EH (cell line): ENCODE data around the gene KMT2A.
"Not testable (repeated sequence)": the region's sequence is repeated elsewhere in the genome, so short reads cannot be mapped to it uniquely, and the experiment has no call there.

Experiments
- DNase-seq: peaks from one replicate; pipeline ENCODE4 v3.0.0-alpha.2; 2015; ENCODE audit warnings: low read depth

KMT2A gene

GRCh38 chr11:118435290-118435892 is 901 bp upstream of the KMT2A start:
- peak; percentile 52 for DNase-seq

DNA sequence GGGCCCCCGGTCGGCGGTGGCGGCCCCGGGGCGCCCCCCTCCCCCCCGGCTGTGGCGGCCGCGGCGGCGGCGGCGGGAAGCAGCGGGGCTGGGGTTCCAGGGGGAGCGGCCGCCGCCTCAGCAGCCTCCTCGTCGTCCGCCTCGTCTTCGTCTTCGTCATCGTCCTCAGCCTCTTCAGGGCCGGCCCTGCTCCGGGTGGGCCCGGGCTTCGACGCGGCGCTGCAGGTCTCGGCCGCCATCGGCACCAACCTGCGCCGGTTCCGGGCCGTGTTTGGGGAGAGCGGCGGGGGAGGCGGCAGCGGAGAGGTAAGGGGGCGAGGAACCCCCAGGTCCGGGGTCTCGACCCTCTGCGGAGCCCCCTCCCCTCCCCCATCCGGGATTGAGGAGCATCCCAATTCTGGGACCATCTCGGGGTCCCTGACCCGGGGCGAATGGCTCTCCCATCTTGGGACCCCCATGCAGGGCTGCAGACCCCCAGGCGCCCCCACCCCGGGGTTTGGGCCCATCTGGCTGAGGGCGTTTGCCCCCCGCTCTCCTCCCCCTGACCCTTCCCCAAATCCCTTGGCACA is 431 bp downstream of the KMT2A start:
- peak; percentile 37 for DNase-seq

DNA sequence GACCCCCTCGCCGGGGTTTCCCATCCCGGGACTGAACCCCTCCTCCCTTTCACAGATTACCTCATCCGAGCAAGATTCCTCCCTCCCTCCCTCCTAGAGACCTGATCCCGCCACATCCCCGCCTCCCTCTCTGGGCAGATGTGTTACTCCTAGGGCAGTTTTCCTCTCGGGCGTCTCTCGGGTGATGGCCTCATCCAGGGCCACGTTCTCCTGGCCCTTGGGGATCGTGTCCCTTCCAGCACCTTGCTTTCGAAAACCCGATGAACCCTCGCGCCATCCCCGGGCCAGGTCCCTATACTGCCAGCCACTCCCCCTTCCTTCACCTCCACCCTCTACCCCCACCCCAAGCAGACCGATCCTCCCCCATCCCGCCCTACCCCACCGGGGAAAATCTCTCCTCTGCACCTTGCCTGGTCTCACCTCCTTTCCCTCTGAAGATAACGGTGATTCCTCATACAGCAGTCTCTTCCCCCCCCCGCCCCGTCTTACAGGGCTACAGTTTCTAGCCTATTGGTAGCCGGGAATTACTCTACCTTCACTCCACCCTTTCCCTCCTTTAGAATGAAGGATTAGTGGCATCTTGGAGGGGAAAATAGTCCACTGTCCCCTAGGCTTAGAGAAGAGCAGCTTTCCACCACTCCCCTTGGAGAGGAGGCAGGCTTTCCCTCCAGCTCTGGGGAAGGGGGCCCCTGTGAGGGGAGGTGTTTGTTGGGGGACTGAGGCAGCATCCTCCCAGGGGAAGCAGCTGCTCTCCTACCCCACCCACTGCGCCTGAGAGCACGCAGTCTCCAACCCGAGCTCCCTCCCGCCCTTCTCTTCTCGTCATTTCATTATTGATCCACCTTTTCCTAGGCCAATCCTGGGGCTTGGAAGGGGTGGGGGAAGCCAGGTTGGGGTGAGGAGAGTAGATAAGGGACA is 1.2 kb downstream of the KMT2A start:
- peak; percentile 52 for DNase-seq

DNA sequence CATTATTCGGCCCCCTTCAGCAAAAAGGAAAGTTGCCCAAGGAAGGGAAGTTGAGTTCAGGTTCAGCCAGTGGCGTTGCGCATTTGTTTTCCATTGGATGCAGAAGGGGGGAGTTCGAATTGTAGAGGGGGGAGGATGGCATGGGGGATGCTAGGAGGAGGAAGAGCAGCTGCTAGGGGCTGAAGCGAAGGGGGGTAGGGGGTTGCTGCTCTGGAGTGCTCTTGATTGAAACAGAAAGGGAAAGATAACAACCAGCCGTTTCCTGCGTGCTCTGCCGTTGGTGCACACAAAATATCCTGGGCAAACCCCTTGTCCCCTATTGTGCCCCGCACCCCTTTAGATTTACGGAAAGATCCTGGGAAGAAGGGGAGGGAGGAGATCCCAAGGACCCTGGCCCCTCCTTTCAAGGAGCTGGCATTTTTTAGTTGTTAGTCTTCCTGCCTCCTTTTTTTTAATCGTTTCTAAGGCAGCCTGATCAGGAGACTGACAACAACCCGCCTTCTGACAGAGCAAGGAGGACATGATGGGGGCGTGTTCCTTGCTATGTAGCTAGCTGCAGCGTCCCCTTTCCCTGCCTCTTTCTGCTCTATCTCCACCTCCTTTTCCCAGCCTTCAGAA is 2.1 kb downstream of the KMT2A start:
- DNase-seq = peak; percentile 88

- DNase-seq = no peak
These were observed 3.4 kb downstream of the KMT2A start for GRCh38 chr11:118439646-118440045.

- no peak for DNase-seq
These were observed 5.5 kb downstream of the KMT2A start for GRCh38 chr11:118441770-118442275.

DNA sequence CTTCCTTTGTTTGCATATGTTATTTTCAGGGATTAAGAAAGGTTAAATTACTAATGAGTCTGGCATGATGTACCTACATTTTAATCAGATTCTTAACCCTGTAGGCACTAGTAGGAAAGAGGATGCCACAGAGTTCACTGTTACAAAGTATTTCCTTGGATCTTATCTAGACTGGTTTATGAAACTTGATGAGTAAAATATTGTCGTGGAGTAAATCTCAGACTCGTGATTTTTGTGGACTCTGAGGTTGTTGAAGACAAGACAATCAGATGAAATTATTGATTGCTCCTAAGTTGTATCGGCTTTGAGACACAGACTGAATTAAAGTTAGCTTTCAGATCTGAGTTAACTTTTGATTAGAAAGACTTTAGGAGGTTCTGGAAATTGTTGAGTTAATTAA is 6.0 kb downstream of the KMT2A start:
- no peak for DNase-seq

DNA sequence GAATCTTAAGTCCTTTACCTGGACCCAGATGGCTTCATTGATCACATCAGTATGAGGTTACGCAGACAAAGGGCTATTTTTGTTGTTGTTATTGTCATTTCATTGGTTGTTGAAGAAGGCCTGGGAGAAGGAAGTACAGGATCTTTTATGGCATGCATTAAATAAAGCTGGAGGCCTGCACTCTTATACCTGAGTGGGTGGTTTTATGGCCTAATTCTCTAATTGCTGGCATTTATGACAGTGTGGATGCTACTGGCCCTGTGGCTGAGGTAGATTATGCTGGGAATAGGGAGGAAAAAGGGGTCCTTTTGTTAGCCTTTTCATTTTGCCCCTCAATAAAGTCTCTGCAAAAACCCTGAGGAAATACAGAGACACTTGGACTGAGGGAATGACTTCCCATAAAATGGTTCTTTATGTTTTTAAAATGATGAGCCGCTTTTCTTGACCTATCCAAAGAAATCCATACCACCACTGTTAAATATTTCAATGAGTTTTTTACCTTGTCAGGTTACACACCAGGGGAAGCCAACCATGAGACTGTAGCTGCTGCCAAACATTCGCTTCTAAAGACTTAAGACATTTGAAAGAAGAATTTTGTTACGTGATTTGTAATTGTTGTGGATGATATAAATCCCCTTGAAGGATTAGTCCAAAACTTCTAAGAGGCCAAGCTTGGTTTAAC is 6.8 kb downstream of the KMT2A start:
- no peak for DNase-seq

DNA sequence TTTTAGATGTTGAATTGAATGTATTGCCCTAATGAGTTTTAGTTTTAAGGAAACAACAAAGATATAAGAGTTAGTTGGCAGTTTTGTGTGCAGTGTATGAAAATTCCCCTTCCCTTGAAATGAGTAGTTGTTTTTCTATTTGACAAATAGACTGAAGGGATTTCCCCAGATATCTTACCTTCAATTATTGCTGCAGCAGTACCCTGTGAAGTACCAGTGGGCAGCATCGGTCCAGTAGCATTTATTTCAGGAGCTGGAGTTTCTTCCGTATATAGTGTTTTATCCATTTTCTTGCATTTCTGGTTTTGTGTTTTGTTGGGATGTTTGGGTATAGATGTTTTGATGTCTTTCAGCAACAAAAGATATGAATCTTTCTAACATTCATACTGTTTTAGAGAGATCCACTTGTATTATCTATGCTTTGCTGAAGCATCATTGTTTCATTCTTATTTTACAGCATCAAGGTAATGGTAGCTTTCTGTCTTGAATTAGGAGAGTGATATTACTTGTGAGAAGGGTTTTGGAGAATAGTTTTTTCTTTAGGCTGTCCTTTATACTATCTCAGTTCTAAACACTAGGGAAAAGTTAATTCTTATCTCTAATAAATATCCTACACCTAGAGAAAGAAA is 7.4 kb downstream of the KMT2A start:
- DNase-seq = no peak

- no peak for DNase-seq
These were observed 11.1 kb downstream of the KMT2A start for GRCh38 chr11:118447423-118447822.

GRCh38 chr11:118448294-118448693 is 12.0 kb downstream of the KMT2A start:
- DNase-seq = peak; percentile 59

- no peak for DNase-seq
These were observed 13.1 kb downstream of the KMT2A start for GRCh38 chr11:118449316-118449918.

- DNase-seq = no peak
These were observed 14.2 kb downstream of the KMT2A start for GRCh38 chr11:118450451-118450850.

DNA sequence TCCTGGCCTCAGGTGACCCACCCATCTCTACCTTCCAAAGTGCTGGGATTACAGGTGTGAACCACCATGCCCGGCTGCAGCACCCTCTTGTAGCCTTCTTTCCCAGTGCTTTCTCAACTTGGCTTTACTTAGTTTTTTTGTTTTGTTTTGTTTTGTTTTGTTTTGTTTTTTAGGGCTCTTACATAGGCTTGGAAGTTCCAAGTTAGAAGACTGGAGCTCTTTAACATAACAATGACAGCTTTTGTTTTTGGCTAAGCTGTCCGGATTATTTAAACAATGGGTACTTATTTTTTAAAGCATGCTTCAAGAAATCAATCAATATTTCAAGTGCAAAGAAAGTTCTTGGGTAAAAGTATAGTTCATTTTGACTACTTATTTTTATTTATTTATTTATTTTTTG is 25.9 kb downstream of the KMT2A start:
- DNase-seq = no peak

GRCh38 chr11:118468968-118469367 is 32.7 kb downstream of the KMT2A start:
- not testable (repeated sequence) for DNase-seq

DNA sequence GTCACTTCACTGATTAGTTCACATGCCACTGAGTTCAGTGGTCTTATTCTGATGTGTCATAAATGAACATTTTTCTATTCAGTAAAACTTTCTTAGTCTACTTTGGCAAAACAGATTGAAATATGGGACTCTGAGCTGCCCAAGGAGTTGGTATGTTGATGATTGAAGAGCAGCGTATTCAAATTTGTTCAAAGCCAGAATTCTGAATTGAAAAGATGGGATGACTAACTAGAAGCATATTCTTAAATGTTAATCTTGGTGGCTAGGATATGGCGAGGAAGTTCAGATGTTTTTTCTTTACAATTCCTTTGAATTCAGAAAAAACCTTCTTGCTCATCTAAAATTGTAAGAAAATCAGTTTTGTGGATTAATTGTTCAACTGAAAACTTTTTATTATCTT is 34.7 kb downstream of the KMT2A start:
- DNase-seq = no peak

DNA sequence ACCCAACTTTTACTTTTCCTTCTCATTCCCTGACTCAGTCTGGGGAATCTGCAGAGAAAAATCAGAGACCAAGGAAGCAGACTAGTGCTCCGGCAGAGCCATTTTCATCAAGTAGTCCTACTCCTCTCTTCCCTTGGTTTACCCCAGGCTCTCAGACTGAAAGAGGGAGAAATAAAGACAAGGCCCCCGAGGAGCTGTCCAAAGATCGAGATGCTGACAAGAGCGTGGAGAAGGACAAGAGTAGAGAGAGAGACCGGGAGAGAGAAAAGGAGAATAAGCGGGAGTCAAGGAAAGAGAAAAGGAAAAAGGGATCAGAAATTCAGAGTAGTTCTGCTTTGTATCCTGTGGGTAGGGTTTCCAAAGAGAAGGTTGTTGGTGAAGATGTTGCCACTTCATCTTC is 37.2 kb downstream of the KMT2A start:
- no peak for DNase-seq

DNA sequence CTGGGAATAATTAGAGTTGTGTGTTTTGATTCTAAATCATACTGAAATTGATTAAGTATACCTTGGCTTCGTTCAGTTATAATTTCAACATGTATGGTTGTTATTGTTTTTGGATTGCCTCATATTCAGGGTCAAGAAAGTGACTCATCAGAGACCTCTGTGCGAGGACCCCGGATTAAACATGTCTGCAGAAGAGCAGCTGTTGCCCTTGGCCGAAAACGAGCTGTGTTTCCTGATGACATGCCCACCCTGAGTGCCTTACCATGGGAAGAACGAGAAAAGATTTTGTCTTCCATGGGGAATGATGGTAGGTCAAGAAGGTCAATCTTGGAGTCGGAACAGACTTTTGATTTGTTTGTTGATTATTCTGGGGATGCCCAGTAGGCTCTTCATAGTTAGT is 40.4 kb downstream of the KMT2A start:
- no peak for DNase-seq

DNA sequence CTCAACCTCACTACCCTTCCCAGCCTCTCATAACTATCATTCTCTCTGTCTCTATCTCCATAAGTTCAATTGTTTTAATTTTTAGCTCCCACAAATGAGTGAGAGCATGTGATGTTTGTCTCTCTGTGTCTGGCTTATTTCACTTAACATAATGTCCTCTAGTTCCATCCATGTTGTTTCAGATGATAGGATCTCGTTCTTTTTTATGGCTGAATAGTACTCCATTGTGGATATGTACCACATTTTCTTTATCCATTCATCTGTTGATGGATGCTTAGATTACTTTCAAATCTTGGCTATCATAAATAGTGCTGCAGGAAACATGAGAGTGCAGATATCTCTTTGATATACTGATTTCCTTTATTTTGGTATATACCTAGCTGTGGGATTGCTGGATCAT is 44.9 kb downstream of the KMT2A start:
- DNase-seq = not testable (repeated sequence)

DNA sequence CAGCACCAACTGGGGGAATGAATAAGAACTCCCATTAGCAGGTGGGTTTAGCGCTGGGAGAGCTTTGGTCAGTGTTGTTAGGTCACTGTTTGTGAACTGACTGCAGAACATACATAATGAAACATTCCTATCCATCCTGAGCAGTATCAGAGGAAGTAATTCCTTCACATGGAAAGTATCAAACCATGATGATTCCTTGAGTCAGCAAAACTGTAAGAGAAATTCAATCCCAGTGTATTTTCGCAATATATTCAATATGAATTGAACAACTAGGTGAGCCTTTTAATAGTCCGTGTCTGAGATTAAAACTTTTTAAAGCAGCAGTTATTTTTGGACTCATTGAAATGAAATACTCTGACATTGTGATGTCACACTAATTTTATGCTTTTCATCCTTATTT is 48.1 kb downstream of the KMT2A start:
- DNase-seq = no peak

DNA sequence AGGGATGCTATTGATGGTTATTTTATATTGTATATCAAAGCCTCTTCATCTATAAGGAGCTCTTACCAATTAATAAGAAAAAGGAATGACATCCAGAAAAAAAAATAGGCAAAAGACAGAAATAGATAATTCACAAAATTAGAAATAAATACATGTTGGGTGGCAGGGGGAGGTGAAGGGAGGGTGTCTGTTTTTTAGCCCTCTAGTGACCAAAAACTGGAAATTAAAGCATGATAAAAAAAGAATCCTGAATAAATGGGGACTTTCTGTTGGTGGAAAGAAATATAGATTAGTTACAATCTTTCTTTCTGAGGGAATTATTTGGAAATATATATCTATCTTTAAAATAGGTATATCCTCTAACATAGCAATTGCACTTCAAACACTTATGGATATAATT is 49.0 kb downstream of the KMT2A start:
- DNase-seq = no peak
